CD4-positive, alpha-beta T cell treated with Interleukin-10 for 1 hour (primary cell): ENCODE results near the gene HAUS2.
A peak's percentile ranks its signal among the peaks of the same experiment; 100 is the strongest.
"Not testable (repeated sequence)": the region's sequence is repeated elsewhere in the genome, so short reads cannot be mapped to it uniquely, and the experiment has no call there.

Source experiments
- DNase-seq: peaks from one replicate; pipeline ENCODE4 v3.0.0-alpha.2; 2020

HAUS2 gene

DNA sequence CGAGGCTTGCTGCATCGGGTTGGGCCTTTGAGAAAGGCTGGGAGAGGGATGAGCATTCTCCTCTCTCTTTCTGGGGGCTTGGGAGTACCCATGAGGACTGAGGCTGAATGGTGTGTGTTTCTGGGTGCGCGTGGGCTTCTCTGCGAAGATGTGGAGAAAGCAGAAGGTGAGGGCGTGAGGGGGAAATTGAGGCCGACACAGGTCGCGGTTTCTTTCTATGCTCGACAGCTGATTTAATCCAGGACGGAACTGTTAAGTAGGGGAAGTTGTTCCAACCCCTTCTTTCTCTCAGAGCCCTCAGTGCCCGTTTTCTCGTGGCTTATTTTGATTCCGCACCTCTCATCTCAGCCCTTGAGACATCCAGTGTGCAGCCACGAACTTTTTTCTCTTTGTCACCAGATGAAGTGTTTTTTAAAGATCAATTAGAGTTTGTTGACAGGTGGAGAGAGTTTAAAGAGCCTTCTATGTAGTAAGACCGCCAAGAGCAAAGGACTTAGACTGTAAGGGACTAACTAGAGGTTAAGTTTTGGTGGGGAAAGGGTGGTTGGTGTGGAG lies 27.5 kb downstream of the HAUS2 start:
- DNase-seq = no peak

DNA sequence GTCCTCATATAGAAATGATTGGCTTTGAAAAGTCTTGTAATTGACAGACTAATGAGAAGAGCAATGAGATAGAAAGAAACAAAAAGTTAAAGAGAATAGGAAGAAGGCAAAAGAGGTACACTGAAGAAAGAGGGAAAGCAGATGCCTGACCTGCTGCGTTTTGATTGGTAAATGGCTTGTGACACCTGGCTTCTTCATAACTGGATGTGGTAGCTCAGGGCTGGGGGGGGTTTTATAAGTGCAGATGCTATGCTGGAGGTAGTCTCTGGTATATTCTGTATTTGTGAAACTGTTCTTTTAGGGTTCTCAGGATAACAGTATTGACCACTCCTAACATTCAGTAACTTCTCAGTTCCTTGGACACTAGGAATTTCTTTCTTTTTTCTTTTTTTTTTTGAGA lies 28.1 kb downstream of the HAUS2 start:
- no peak for DNase-seq

DNA sequence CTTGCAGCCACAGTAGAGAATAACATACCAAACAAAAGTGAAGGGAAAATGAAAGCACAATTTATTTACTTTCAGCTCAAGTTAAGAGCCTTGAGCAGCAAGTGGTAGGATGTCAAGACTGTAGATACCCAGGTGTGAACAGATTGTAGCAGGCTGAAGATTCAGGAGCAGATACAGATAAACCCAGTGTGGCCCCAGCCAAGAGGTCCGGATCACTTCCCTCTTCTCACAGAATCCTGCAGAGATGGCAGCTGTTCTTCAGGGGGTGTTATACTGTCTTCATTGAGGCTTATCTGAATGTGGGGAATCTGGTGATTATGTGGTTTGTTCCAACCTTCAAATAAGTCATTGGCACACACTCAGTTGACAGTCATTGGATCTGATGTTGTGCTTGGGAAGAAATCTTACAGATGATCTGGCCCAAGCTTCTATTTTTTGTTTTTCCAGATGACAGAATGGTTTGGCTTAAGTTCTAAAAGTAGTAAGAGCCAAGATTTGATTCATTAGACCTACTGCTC lies 28.9 kb downstream of the HAUS2 start:
- DNase-seq = no peak

DNA sequence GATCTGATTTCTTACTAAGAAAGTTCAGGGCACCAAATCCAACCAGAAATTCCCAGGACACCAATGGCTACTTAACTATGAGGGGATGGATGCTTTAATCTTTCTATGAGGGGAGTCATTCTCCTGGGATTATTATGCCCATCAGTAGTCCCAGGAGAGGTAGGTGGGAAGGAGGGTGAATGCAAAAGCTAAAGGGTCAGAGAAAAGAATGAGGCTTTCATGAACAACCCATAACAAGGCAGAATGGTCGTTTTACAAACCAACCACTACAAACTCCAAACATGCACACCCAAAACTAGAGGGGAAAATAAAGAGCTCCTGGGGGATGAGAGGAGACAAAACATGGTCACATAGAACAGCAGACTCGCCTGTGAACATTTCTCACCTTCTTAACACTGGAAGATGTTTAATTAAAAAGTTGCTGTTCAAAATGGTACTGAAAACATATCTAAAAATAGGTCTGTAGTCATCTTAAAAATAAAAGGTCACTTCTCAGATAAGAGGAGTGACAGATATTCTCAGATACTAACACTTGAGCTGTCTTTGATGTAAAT lies 30.4 kb downstream of the HAUS2 start:
- no peak for DNase-seq

DNA sequence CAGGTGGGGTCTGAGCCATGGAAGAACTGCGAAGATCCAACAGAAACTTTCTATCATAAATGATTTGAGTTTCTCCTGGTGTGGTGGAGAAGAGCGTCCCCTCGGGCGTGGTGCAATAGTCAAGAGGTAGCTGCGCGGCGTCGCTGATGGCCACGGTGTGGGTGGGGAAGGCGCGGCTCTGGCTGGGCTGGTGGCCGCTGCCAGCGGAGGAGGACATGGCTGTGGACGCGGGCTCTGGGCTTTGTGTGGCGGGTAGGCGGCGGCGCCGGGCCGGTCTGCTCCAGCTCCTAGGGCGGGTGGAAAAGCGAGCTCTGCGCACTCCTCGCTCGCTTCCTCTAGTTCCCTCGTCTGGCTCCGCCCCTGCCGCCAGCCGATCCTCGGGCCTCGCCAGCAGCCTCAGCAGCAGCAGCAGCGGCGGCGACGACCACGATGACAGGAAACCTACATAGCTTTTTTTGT lies 32.7 kb downstream of the HAUS2 start:
- DNase-seq = peak; percentile 77

DNA sequence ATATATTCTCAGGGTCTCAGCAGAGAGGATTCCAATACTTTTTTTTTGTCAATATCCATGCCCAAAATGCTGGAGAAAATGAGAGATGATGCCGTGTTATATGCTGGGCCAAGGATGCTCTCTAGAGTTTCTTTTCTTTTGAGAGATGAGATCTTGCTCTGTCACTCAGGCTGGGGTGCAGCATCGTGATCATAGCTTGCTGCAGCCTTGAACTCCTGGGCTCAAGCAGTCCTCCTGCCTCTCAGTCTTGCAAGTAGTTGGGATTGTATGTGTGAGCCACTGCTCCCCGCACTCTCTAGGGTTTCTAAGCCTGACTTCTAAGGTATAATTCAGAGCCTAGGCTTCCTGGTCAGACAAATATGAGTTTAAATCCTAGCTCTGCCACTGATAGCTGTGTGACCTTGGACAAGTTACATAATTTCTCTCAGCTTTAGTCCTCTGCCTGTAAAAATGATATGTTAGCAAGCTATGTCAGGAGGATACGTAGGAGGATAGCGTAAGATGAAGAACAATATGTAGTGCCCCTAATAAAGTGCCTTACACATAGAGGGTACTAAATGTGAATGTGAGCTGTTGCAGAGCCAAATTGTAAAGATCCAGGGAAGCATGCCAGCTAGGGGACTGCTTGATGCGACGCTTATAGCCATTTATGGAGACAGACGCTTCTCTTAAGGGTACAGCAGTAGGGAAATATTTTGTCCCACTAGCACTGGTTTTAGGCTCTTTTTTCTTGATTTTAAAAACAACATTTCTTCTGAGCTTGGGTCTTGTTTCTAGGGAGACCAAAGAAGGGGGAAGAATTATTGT lies 34.1 kb downstream of the HAUS2 start:
- DNase-seq = no peak

DNA sequence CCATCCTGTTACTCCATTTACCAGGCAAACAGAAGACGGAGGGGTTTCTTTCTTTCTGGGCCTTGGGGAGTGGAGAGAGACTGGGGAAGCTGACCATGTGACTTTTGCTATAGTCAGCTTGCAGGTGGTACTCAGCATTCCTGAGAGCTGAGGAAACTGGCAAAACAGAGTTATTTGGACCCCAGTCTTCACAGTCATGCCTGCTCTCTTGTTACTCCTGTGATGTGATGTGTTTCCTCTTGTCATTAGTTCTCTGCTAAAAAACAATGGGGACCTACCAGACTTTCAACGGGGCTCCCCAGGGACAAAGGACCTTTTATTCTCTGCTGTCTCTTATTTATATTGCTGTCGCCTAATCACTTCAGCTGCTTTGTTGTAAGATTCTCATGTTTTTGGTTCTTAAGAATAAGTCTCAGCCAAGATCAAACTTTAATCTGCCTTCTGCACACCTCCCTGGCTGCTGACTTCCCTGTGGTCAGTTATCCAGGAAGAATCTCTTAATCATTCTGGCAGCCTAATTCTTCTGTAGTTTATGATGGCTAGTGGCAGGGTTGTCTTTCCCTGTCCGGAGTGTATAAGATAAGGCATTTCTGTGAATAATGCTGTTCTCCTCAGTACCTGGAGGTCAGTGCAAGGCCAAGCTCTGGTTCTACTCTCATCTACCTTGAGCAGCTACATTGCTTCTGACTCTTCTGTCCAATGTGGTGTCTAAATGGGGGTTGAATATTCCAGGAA lies 35.6 kb downstream of the HAUS2 start:
- DNase-seq = no peak

DNA sequence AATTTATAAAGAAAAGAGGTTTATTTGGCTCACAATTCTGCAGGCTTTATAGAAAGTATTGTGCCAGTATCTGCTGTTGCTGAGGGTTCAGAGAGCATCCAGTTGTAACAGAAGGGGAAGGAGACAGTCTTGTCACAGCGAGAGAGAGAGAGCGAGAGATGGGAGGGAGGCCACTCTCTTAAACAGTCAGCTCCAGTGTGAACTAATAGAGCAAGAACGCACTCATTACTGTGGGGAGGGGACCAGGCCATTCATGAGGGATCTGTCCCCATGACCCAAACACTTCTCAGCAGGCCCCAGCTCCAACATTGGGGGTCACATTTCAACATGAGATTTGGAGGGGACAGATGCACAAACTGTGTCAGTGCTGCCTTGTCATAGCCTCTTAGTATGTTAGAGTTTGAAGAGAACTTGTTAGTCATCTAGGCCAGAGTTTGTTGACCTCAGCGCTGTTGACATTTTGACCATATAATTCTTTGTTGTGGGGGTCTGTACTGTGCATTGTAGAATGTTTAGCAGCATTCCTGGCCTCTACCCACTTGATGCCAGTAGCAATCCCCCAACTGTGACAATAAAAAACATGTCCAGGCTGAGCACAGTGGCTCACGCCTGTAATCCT lies 42.1 kb downstream of the HAUS2 start:
- DNase-seq = no peak

DNA sequence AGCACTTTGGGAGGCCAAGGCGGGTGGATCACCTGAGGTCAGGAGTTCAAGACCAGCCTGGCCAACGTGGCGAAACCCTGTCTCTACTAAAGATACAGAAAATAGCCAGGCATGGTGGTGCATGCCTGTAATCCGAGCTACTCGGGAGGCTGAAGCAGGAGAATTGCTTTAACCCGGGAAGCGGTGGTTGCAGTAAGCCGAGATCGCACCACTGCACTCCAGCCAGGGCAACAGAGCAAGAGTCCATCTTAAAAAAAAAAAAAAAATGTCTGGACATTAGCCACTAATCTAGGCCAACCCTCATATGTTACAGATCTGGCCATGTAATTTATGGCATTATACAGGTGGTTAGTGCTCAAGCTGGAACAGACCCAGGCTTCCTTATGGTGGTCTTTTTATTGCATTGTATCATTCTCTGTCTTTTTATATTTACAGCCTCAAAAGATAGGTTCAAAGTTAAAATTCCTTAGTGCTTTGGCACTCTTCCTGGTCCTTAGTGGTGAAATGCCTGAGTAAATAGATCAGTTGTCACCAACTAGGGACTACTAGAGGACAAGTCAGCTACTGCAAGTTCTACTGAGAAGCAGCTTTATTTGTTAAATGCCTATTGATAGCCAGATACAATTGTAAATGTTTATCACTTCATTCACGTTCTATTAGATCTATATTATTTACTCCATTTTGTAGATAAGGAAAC lies 42.7 kb downstream of the HAUS2 start:
- DNase-seq = no peak

DNA sequence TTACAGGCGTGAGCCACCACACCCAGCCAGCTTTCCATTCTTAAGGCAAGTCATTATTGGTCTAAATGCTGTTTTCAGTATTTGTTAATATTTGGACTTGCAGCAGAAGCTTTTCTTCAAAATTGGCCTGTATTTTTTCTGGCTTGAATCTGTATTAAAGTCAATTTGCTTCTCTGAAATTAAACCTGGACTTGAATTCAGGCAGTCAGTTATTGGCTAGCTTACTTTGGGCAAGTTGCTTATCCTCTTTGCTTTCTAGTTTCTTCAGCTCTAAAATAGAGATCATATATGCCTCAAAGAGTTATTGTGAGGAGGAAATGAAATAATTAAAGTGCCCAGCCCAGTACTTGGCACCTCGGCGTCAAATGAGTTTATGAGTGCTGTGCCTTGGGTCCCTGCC lies 44.1 kb downstream of the HAUS2 start:
- DNase-seq = no peak

DNA sequence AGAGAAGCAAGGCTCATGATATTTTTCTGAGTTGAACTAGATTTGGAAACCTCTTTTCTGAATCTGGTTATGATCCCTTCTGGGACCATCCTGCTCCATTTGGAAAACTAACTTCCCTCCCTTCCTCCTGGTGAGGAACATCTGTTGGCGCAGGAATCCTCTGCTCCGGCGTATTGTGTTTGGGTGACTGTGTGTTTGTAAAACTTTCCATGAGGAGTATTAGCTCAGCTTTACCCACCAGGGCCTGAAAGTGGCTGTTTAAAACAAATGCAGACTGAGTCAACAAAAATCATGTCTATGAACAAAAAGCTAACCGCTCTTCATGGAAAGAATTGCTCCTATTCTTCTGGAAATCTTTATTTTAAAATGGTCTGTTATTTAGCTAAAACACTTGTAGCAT lies 44.5 kb downstream of the HAUS2 start:
- DNase-seq = no peak

DNA sequence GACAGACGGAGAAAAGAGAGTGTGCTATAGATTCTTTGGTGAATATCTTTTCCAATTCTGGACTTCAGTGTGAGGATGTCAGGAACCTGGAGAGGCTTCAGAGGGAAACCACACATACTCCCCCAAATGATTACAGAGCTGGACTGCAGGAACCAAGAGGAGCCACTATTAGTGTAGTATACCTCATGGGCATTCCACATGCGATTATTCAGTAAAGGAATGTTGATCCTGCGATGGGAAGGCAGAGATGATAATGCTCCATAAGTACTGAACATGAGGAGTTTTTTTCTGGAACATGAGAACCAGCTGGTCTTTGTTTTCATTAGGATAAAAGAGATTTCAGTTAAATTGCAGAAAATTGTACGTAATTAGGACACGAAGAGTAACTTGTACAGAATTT lies 45.5 kb downstream of the HAUS2 start:
- no peak for DNase-seq

DNA sequence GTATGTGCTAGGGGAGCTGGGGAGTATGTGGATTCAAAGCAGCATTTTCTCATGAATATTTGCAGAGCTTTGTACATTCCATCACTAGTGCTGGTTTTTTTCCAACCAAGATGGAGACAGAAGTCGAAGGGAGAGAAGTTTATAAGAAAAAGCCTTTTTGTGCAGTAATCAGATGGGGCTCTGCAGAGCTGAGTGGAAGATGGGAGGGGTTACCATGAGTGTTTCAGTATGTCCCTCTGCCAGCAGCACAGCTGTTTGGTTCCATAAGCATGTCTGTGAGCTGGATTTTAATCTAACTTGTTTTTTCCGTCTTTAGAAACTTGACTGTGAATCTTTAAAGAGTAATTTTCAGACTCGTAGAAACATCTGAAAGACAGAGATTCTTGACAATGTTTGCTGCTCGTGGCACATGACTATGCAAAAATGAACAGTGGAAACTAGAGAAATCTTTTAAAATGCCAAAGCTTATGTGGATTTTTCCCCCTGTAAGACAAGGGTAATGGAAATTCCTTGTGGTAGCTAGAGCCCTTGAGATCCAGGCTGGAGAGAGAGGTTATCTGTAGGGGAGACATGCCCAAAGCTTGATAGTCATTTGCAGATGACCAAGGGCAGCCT lies 47.1 kb downstream of the HAUS2 start:
- no peak for DNase-seq

DNA sequence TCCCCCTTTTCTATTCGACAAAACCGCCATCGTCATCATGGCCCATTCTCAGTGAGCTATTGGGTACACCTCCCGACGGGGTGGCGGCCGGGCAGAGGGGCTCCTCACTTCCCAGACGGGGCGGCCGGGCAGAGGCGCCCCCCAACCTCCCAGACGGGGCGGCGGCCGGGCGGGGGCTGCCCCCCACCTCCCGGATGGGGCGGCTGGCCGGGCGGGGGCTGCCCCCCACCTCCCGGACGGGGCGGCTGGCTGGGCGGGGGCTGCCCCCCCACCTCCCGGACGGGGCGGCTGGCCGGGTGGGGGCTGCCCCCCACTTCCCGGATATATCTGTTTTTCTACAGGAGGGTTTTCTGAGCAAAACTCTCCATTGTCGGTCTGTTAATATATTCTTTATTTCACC lies 52.7 kb downstream of the HAUS2 start:
- not testable (repeated sequence) for DNase-seq

DNA sequence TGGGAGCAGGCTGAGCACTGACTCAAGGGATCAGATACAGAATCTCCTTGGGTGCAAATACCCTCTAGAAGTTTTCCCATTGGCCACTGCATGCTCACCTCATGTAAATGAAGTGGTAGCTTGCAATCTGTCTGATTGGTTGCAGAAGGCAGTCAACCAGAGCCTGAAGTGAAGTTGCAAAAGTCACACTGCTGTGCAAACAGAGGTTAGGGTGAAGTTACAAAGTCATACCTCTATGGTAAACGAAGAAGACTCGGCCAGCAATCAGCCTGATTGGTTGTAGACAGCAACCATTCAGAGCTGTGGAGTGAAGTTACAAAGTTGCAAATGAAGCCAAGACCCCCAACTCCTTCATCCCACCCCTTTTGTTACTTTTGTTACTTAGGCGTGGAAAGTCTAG lies 53.9 kb downstream of the HAUS2 start:
- no peak for DNase-seq

DNA sequence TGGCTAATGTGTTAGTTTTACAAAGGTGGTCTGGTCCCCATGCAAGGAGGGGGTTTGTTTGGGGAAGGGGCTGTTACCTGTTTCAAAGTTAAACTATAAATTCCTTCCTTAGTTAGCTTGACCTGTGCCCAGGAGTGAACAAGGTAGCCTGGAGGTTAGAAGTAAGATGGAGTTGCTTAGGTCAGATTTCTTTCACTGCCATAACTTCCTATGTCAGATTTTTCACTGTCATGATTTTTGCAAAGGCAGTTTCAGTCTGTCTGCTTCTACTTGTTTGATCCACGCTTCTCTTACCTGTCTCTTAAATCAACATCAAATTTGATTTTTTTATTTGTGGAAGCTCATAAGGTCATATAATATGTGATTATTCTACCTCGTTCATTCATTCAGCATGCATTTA lies 55.3 kb downstream of the HAUS2 start:
- DNase-seq = no peak

DNA sequence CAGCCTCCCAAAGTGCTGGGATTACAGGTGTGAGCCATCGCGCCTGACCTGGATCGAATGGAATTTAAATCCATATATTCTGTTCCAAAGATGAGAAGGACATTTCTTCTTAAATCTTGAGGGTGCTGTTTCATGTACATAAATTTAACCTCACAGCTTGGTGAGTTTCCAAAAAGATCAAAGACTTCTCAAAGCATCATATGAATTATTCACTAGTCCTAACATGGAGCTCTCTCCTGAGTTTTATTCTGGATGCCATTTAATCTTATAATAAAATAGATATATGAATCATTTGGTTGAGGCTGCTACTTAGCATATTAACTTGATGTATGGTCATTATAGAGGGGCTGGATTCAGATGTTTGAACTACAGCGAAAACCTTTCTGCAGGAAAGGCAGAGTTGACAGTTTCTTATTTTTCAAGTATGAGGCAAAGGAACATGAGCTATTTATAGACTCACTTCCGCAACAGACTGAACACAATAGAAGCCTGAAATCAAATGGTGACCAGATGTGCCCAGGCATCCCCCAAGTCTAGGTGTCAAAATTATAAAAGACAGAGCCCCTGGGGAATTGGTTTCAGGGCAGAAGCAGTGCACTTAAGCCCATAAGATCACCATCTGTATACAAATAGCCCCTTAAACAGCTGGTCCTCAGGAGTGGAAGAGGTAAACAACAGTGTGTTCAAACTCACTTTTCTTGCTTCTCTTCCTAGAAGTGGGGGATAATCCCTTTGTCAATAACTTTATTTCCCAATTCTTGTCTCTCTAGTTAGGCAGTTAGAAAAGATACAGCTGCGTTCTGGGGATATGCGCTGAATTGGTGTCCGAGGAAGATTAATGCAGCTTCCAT lies 56.5 kb downstream of the HAUS2 start:
- peak; percentile 12 for DNase-seq

DNA sequence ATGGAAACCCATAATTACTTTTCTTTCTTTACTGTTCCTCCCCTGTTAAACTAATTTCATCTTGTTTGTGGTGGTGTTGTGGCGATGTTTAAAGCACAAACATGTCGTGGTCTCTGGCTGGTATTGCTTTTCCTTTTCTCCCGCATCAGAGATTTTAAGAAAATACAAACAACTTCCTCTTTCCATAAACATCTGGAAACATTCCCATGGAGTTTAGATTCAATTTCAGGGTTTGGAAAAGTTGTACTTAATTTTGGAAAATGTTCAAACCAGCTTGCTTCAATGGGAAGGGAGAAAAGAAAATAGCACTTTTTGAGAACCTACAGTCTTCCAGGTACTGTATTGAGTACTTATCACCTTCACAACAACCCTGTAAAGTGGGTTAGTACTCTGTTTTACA lies 57.2 kb downstream of the HAUS2 start:
- no peak for DNase-seq

DNA sequence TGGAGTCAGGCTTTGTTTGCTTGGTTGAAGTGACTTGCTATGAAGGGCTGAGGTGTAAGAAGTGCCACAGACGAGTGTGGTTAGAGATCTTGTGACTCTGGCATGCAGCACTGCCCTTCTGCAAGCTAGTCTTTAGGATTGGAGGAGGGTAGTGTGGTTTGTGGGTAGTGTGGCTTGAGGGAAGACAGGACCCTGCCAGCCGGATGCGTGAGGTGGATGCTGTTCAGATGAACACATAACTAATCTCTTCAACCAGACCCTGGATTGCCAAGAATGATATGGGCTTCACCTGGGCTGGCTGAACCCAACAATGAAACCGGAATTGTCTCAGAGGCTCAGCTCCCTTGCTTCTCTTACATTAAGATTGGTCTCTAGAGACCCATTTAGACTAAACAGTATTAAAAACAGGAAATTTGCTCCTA lies 59.5 kb downstream of the HAUS2 start:
- peak; percentile 52 for DNase-seq

DNA sequence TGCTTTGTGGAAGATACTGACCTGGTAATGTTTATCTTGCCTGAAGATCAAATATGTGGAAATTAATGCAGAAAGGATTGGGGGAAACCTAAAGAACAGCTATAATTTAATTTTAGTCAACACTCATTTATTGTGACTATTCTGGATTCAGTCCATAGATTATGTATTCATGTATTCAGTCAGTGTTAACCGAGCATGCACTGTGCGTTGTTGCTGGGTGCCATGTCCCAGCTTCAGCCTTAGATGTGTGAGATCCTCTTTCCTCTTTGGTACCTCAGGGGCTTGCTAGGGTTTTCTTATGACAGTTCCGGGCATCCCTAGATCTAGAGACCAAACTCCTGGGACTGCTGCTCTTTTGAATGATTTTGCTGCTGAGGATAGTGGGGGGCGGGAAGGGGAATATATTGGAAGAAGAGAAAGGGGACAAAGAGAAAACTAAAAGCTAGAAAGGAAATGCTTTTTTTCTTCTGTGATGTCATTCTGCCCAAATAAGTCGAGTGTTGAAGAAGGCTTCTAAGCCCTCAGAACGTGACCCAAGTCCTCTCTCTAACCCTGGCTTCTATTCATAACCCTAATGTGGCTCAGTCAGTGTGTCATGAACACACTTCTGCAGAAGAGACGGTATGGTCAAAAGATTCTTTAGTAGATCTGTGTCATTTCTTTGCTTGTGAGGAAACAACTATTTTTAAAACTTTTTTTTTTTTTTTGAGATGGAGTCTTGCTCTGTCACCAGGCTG lies 60.3 kb downstream of the HAUS2 start:
- DNase-seq = no peak
